Fibroblast of mammary gland (primary cell): Measurements from ENCODE around the gene FAF1.

ENCODE experiments used
- DNase-seq: peaks from one replicate; pipeline ENCODE4 v3.0.0-alpha.2; 2010; ENCODE audit warnings: low read depth
- H3K4me3 ChIP-seq: 2 replicates; pipeline ENCODE4 v1.5.1; 2011; ENCODE audit warnings: low read depth, mild to moderate bottlenecking, low read length, moderate library complexity; ENCODE audit not compliant: control insufficient read depth
- CTCF ChIP-seq: conservative IDR thresholded peaks from 2 replicates; pipeline ENCODE4 v1.5.1; 2011; ENCODE audit warnings: low read depth, low read length, inconsistent platforms; ENCODE audit not compliant: control insufficient read depth, insufficient read depth

FAF1 gene

GRCh38 chr1:50421366-50421748, 538.7 kb downstream of the FAF1 start:
- no peak for TF ChIP-seq CTCF
- H3K4me3 ChIP-seq = no peak overlapping the region
- no peak for DNase-seq

- no peak for DNase-seq
- no peak overlapping the region for H3K4me3 ChIP-seq
- no peak for TF ChIP-seq CTCF
These were observed 539.2 kb downstream of the FAF1 start for GRCh38 chr1:50420689-50421365.

GRCh38 chr1:50419907-50420677, 540.0 kb downstream of the FAF1 start:
- H3K4me3 ChIP-seq = no peak overlapping the region
- no peak for TF ChIP-seq CTCF
- DNase-seq = no peak

GRCh38 chr1:50419192-50419906, 540.7 kb downstream of the FAF1 start:
- no peak for TF ChIP-seq CTCF
- DNase-seq = no peak

GRCh38 chr1:50418600-50419109, 541.4 kb downstream of the FAF1 start:
- no peak overlapping the region for H3K4me3 ChIP-seq

More at GRCh38 chr1:50419192-50419906, 540.7 kb downstream of the FAF1 start:
- H3K4me3 ChIP-seq = no peak overlapping the region

More at GRCh38 chr1:50418600-50419109, 541.4 kb downstream of the FAF1 start:
- TF ChIP-seq CTCF = no peak
- no peak for DNase-seq
